DND-41 (cell line): ENCODE data around the gene ZNF398.
"Not testable (repeated sequence)": the region's sequence is repeated elsewhere in the genome, so short reads cannot be mapped to it uniquely, and the experiment has no call there.

ENCODE experiments used
- ATAC-seq: fragments of 200-7000 bp; cut with Tn5 transposase; 3 replicates; pipeline ENCODE4 v1.9.1; 2021; ENCODE audit warnings: low read depth; ENCODE audit not compliant: insufficient read depth
- DNase-seq: peaks from one replicate; pipeline ENCODE4 v3.0.0-alpha.2; 2020
- H2AFZ ChIP-seq: 2 replicates; pipeline ENCODE4 v1.6.0; 2012; ENCODE audit warnings: low read depth, low read length
- H3K27ac ChIP-seq: 2 replicates; pipeline ENCODE4 v1.5.1; 2012; ENCODE audit warnings: low read length, inconsistent platforms
- H3K27me3 ChIP-seq: fragments of 200-600 bp; sonication (generic); 2 replicates; pipeline ENCODE4 v1.6.0; 2012; ENCODE audit warnings: low read length, mild to moderate bottlenecking, inconsistent platforms; ENCODE audit not compliant: insufficient read depth, poor library complexity
- H3K36me3 ChIP-seq: 2 replicates; pipeline ENCODE4 v1.5.1; 2012; ENCODE audit warnings: low read length, inconsistent platforms; ENCODE audit not compliant: insufficient read depth
- H3K4me1 ChIP-seq: 2 replicates; pipeline ENCODE4 v1.5.1; 2012; ENCODE audit warnings: mild to moderate bottlenecking, low read length; ENCODE audit not compliant: insufficient read depth
- H3K4me2 ChIP-seq: 2 replicates; pipeline ENCODE4 v1.6.0; 2012; ENCODE audit warnings: mild to moderate bottlenecking, moderate library complexity, low read length, inconsistent platforms; ENCODE audit not compliant: insufficient read depth
- H3K4me3 ChIP-seq, 2 experiments: fragments of 200-600 bp in 1 of 2; shearing (Covaris generic) in 1 of 2; 2 replicates each; pipeline ENCODE4 v1.5.1; 2012 to 2016; ENCODE audit warnings: inconsistent platforms in 2 of 2, low read length in 2 of 2, mild to moderate bottlenecking in 2 of 2, low read depth in 1 of 2, moderate library complexity in 1 of 2
- H3K79me2 ChIP-seq: 2 replicates; pipeline ENCODE4 v1.6.0; 2012; ENCODE audit warnings: low read length, inconsistent platforms; ENCODE audit not compliant: insufficient read depth
- H3K9ac ChIP-seq: 2 replicates; pipeline ENCODE4 v1.6.0; 2012; ENCODE audit warnings: low read depth, mild to moderate bottlenecking, inconsistent platforms, low read length, moderate library complexity
- H3K9me3 ChIP-seq: 2 replicates; pipeline ENCODE4 v1.5.1; 2012; ENCODE audit warnings: low read length, moderate library complexity, mild to moderate bottlenecking, inconsistent platforms; ENCODE audit not compliant: insufficient read depth, severe bottlenecking
- H4K20me1 ChIP-seq: 2 replicates; pipeline ENCODE4 v1.6.0; 2012; ENCODE audit warnings: low read length; ENCODE audit not compliant: insufficient read depth
- CTCF ChIP-seq: IDR thresholded peaks from 2 replicates; pipeline ENCODE4 v1.5.1; 2012; ENCODE audit warnings: borderline replicate concordance, low read length, moderate library complexity, mild to moderate bottlenecking; ENCODE audit not compliant: poor library complexity, severe bottlenecking; ENCODE audit errors: extremely low read depth
- EZH2 ChIP-seq: IDR thresholded peaks from 3 replicates; pipeline ENCODE4 v1.6.1; 2012; ENCODE audit warnings: borderline replicate concordance, low read depth, mild to moderate bottlenecking, moderate library complexity, low read length, inconsistent platforms; ENCODE audit not compliant: severe bottlenecking

ZNF398 gene

GRCh38 chr7:149140831-149141230 is 6.4 kb upstream of the ZNF398 start:
- Histone ChIP-seq H3K9me3 (no peaks in the 10 kb centered on the region), H3K36me3 (peaks cover 6% of the 10 kb centered on the region; the same call in 1 of the 2 replicates), H3K4me3 (no peak overlapping the region), H2AFZ (no peak overlapping the region), H4K20me1 (no peaks in the 10 kb centered on the region), H3K4me1 (peaks cover 7% of the 10 kb centered on the region), H3K79me2 (peaks cover 3% of the 10 kb centered on the region; the same call in 1 of the 2 replicates), H3K27ac (no peak overlapping the region), H3K4me2 (no peak overlapping the region), H3K27me3 (no peaks in the 10 kb centered on the region), H3K9ac (no peak overlapping the region)
- 0 out of 3 replicates have a peak, but pooled peaks have one; percentile 29 for ATAC-seq
- TF ChIP-seq EZH2 (no peak), CTCF (no peak)
- no peak for DNase-seq

- TF ChIP-seq EZH2 (no peak), CTCF (no peak)
- DNase-seq (no peak), ATAC-seq (no peak)
- Histone ChIP-seq H3K36me3 (0 out of 2 replicates have a peak, but pooled peaks cover 3% of the 10 kb centered on the region), H3K9me3 (no peaks in the 10 kb centered on the region), H3K4me2 (no peak overlapping the region), H3K27ac (no peak overlapping the region), H3K4me1 (peaks cover 17% of the 10 kb centered on the region), H3K79me2 (peaks cover 13% of the 10 kb centered on the region), H4K20me1 (no peaks in the 10 kb centered on the region), H3K27me3 (no peaks in the 10 kb centered on the region), H2AFZ (no peak overlapping the region), H3K4me3 (no peak overlapping the region), H3K9ac (no peak overlapping the region)
Observed at GRCh38 chr7:149141893-149142292, 5.4 kb upstream of the ZNF398 start.

GRCh38 chr7:149144436-149144922 is 2.8 kb upstream of the ZNF398 start:
- Histone ChIP-seq H3K4me1 (peaks cover 31% of the 10 kb centered on the region), H3K79me2 (peaks cover 38% of the 10 kb centered on the region)
- H2AFZ ChIP-seq, DNase-seq, H3K9me3 ChIP-seq, ATAC-seq, H3K9ac ChIP-seq, H3K27me3 ChIP-seq, H3K4me3 ChIP-seq, H3K27ac ChIP-seq, H3K4me2 ChIP-seq, H4K20me1 ChIP-seq, H3K36me3 ChIP-seq: not testable (repeated sequence)

- TF ChIP-seq EZH2 = no peak
- no peak for TF ChIP-seq CTCF
- DNase-seq (no peak), ATAC-seq (no peak)
Observed at GRCh38 chr7:149145031-149145845, 2.0 kb upstream of the ZNF398 start.

More at GRCh38 chr7:149145031-149145845, 2.0 kb upstream of the ZNF398 start:
- no peaks in the 10 kb centered on the region for H3K9me3 ChIP-seq
- no peak overlapping the region for H3K27ac ChIP-seq
- H3K4me3 ChIP-seq = peak overlapping the region in 1 of 2 experiments; percentile 80; a peak in 1 of 4 replicates
- H3K79me2 ChIP-seq = peaks cover 45% of the 10 kb centered on the region
- H3K4me1 ChIP-seq = peaks cover 33% of the 10 kb centered on the region
- peaks cover 9% of the 10 kb centered on the region; the same call in 1 of the 2 replicates for H4K20me1 ChIP-seq
- H3K4me2 ChIP-seq = peak overlapping the region; percentile 97
- H3K9ac ChIP-seq = peak overlapping the region; percentile 73
- H3K36me3 ChIP-seq = peaks cover 1% of the 10 kb centered on the region; the same call in 1 of the 2 replicates
- no peak overlapping the region for H2AFZ ChIP-seq
- H3K27me3 ChIP-seq = no peaks in the 10 kb centered on the region
